HFF-Myc (cell line): ENCODE results near the gene DGAT2.

Experiments
- DNase-seq: peaks from one replicate; pipeline ENCODE4 v3.0.0-alpha.2; 2011; ENCODE audit warnings: low read depth; ENCODE audit errors: extremely low read depth
- H3K4me3 ChIP-seq: replicated peaks from 2 replicates; pipeline ENCODE4 v1.5.1; 2011; ENCODE audit warnings: low read depth, mild to moderate bottlenecking, control low read depth, low read length
- TF ChIP-seq, protein P1 (sequence below): IDR thresholded peaks from 2 replicates; pipeline ENCODE4 v1.5.1; 2012; ENCODE audit warnings: mild to moderate bottlenecking, low read depth, low read length, control low read depth; ENCODE audit errors: missing control alignments

Gene DGAT2

DNA sequence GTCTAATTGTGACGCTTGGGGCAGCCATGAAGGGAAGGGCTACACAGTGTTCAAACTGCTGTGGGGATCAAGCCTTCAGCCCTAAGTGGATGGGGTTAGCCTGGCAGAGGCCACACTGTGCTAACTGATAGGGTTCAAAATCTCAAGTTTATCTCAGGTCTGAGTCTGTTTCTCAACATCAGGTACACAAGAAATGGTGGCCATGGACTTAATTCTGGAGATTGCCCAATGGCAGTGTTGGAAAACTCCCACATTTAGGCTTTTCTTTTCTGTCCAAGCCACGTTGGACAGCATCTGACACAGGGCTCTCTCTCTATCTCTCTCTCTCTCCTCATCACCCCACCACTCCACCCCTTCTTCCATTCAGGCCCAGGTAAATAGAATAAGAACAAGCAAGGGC lies 10.9 kb upstream of the DGAT2 start:
- H3K4me3 ChIP-seq = no peak overlapping the region
- no peak for DNase-seq
- TF ChIP-seq, protein P1, sequence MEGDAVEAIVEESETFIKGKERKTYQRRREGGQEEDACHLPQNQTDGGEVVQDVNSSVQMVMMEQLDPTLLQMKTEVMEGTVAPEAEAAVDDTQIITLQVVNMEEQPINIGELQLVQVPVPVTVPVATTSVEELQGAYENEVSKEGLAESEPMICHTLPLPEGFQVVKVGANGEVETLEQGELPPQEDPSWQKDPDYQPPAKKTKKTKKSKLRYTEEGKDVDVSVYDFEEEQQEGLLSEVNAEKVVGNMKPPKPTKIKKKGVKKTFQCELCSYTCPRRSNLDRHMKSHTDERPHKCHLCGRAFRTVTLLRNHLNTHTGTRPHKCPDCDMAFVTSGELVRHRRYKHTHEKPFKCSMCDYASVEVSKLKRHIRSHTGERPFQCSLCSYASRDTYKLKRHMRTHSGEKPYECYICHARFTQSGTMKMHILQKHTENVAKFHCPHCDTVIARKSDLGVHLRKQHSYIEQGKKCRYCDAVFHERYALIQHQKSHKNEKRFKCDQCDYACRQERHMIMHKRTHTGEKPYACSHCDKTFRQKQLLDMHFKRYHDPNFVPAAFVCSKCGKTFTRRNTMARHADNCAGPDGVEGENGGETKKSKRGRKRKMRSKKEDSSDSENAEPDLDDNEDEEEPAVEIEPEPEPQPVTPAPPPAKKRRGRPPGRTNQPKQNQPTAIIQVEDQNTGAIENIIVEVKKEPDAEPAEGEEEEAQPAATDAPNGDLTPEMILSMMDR = no peak

DNA sequence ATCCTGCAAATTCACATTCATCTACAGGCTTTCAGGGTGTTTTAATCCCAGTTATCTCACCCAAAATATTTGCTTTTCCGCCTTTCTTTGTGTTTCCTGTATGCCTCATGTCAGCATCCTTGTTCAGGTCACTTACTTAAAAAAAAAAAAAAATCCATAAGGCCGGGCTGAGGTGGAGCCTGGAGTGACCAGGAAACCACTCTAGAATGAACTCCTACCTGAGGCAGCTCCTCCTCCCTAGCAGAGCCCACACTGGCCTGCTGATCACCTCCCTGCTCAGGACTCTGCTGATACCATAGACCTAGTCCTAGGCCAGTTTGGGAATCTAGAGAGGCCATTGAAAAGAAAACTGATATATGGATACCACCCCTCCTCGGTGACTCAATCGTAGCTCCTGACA lies 8.7 kb upstream of the DGAT2 start:
- H3K4me3 ChIP-seq = no peak overlapping the region
- DNase-seq = no peak
- TF ChIP-seq, protein P1 = no peak

DNA sequence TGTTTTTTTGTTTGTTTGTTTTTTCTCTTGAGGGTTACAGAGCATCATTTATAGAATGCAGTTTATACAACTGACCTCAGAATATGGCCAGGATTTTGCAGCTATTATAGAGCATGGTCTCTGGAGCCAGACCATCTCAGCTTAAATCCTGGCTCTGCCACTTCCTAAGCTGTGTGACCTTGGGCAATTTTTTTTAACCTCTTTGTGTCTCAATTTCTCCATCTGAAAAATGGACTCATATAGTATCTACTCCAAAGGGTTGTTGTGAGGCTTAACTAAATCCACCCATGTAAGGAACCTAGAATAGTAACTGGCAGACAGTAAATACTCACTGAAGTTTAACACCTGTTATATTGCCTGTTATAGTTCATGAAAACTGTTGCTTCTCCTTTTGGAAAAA lies 8.3 kb upstream of the DGAT2 start:
- no peak overlapping the region for H3K4me3 ChIP-seq
- DNase-seq = no peak
- TF ChIP-seq, protein P1 = no peak

DNA sequence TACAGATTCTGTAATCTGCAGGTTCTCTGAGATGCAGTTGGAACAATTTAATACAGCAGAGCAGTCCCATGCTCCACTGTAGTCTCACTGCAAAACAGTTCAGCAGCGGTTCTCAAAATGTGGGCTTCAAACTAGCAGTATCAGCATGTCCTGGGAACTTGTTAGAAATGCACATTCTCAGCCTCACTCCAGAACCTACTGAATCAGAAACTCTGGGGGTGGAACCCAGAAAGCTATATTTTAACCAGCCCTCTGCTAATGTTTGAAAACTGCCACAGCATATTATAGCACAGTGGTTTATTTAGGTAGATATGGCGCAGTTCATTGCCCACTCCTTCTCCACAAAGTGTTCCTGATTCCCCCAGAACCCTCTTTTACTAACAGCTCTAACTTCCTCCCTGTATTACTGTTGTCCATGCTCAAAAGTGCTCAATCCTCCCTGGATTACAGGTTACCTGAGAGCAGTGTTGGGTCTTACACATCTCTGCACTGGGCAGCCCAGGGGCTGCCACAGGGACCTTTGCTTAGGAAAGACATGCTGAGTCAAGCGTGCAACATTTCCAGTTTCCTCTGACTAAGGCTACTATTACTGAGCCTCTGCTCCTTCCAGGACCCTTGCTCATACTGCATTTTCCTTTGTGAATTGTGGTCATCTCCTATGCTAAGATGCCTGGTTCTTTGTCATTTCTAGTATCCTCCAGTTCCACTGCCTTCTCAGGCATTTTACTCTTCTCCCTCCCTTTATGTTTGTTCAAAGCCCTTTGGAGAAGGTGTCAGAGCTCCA lies 7.7 kb upstream of the DGAT2 start:
- TF ChIP-seq, protein P1 = no peak
- H3K4me3 ChIP-seq = no peak overlapping the region
- DNase-seq = no peak

DNA sequence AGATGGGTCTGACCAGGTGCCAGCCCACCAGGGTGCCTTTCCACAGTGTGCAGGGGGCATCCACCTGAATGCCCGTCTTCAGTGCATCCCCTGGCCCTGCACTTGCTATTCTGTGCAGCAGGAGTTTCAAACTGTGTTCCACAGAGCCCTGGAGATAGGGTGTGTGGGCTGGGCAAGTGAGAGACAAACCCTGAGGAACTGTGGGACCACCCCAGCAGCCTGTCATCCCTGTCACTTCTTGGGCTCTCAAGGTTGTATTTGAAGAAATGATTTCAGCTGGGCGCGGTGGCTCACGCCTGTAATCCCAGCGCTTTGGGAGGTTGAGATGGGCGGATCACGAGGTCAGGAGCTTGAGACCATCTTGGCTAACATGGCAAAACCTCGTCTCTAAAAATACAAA lies 6.4 kb upstream of the DGAT2 start:
- TF ChIP-seq, protein P1 = no peak
- DNase-seq = no peak
- H3K4me3 ChIP-seq = no peak overlapping the region

DNA sequence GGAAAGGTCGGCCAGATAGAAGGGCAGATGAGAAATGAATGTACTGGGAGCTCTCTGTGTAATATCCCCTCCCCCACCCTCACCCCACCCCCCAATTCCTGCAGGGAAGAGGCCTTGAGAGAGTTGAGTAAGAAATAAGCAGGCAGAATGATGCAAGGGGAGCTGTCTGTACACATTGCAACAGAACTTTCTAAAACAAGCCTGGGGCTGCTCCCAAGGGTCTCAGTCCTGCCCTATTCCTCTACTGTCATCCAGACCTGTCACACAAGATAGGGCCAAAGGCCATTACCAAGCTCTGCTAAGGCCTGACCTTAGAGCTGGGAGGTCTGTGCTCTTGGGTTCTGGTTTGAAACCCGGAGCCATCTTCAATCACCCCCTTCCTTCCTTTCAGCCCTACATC lies 5.7 kb upstream of the DGAT2 start:
- DNase-seq = no peak
- TF ChIP-seq, protein P1 = no peak
- H3K4me3 ChIP-seq = no peak overlapping the region

DNA sequence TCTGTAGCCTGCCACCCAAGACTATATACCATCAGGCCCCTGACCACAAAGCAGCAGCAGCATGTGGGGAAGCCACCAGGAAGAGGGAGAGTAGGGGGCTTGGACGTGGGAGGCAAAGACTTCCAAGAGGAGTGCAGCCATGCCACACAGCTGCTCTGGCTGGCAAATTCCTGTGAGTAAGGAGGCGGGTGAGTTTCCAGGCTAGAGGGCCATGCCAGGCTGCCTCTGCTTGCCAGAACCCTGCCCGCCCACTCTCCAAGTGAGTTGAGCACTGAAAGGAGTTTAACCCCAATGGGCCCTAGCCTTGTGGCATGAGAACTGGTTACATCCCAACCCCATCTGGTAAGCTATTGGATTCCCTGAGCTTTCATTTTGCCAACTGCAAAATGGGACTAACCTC lies 4.7 kb upstream of the DGAT2 start:
- TF ChIP-seq, protein P1 = no peak
- no peak for DNase-seq
- no peak overlapping the region for H3K4me3 ChIP-seq
